PC-3 (cell line): Measurements from ENCODE around the gene TIMM17A. TPM values are rescaled to one million over a fixed set of nuclear protein-coding genes. Genes with fewer than 3 reads are reported as not detected.

Experiments
- ATAC-seq: fragments of 200-7000 bp; cut with Tn5 transposase; 2 replicates; pipeline ENCODE4 v1.9.1; 2020; ENCODE audit warnings: mild to moderate bottlenecking, moderate library complexity
- BruUV-seq: library from RNA; stranded (reverse); fragments of 400-500 nt; replicated peaks from 2 replicates; lab custom pipeline; 2021; lab: Mats Ljungman, UMichigan
- CTCF ChIA-PET: fragments of 300-600 bp; sonication (Branson Sonifier 250); formaldehyde crosslinking; loops from one replicate; lab custom pipeline; 2022; ENCODE audit warnings: antibody characterized with exemption; lab: Charles Lee
- POLR2A ChIA-PET: fragments of 300-600 bp; sonication (Branson Sonifier 250); formaldehyde crosslinking; loops from one replicate; lab custom pipeline; 2022; ENCODE audit warnings: antibody characterized with exemption; ENCODE audit not compliant: unreplicated experiment; lab: Charles Lee
- DNase-seq: peaks from one replicate; pipeline ENCODE4 v3.0.0-alpha.2; 2015
- H2AFZ ChIP-seq: fragments of 300-600 bp; sonication (generic); 2 replicates; pipeline ENCODE4 v1.6.0; 2016; ENCODE audit warnings: antibody characterized with exemption, low read length
- H3F3A ChIP-seq: fragments of 300-600 bp; sonication (generic); one replicate; pipeline ENCODE4 v1.6.0; 2017; ENCODE audit warnings: antibody characterized with exemption, low read length, control low read depth, mild to moderate bottlenecking; ENCODE audit not compliant: unreplicated experiment
- H3K27ac ChIP-seq: fragments of 300-600 bp; sonication (generic); 2 replicates; pipeline ENCODE4 v1.5.1; 2016; ENCODE audit warnings: mild to moderate bottlenecking, low read length
- H3K27me3 ChIP-seq: fragments of 300-600 bp; sonication (generic); 2 replicates; pipeline ENCODE4 v1.6.1; 2016; ENCODE audit warnings: low read length, mixed read lengths
- H3K36me3 ChIP-seq: fragments of 300-600 bp; sonication (generic); 2 replicates; pipeline ENCODE4 v1.6.1; 2016; ENCODE audit warnings: low read depth, mixed run types, low read length, mixed read lengths
- H3K4me1 ChIP-seq: fragments of 300-600 bp; sonication (generic); 2 replicates; pipeline ENCODE4 v1.5.1; 2016; ENCODE audit warnings: low read length; ENCODE audit not compliant: insufficient read depth
- H3K4me2 ChIP-seq: fragments of 300-600 bp; sonication (generic); 2 replicates; pipeline ENCODE4 v1.6.0; 2016; ENCODE audit warnings: low read length
- H3K4me3 ChIP-seq: fragments of 300-600 bp; sonication (generic); 2 replicates; pipeline ENCODE4 v1.5.1; 2016; ENCODE audit warnings: mild to moderate bottlenecking, low read length, mixed read lengths
- H3K79me2 ChIP-seq: fragments of 300-600 bp; sonication (generic); 2 replicates; pipeline ENCODE4 v1.6.1; 2017; ENCODE audit warnings: low read length, mixed read lengths
- H3K9ac ChIP-seq: fragments of 300-600 bp; sonication (generic); 2 replicates; pipeline ENCODE4 v1.6.0; 2016; ENCODE audit warnings: mild to moderate bottlenecking, low read length
- H3K9me2 ChIP-seq: fragments of 300-600 bp; sonication (generic); replicated peaks from 2 replicates; pipeline ENCODE4 v1.6.1; 2016; ENCODE audit warnings: mixed run types, low read length, mixed read lengths
- H3K9me3 ChIP-seq: fragments of 300-600 bp; sonication (generic); 2 replicates; pipeline ENCODE4 v1.6.1; 2016; ENCODE audit warnings: low read length, mixed read lengths
- H4K20me1 ChIP-seq: fragments of 300-600 bp; sonication (generic); 2 replicates; pipeline ENCODE4 v1.6.1; 2016; ENCODE audit warnings: low read length, mixed read lengths
- CTCF ChIP-seq: fragments of 300-600 bp; sonication (generic); conservative IDR thresholded peaks from 2 replicates; pipeline ENCODE4 v1.5.1; 2017; ENCODE audit warnings: antibody characterized with exemption, low read depth, mild to moderate bottlenecking, low read length
- EZH2 ChIP-seq: fragments of 300-600 bp; sonication (generic); IDR thresholded peaks from one replicate; pipeline ENCODE4 v1.6.1; 2017; ENCODE audit warnings: antibody characterized with exemption, mild to moderate bottlenecking, low read length; ENCODE audit not compliant: unreplicated experiment
- EZH2phosphoT487 ChIP-seq: fragments of 300-600 bp; sonication (generic); IDR thresholded peaks from 2 replicates; pipeline ENCODE4 v1.6.1; 2018; ENCODE audit warnings: mild to moderate bottlenecking, antibody characterized with exemption, low read length, borderline replicate concordance
- intact Hi-C: fragments of 100-400 bp; cut with micrococcal nuclease; formaldehyde crosslinking; loops from 2 replicates; pipeline ENCODE4 v1.9.0; 2023
- total RNA-seq: library from RNA; depleted of rRNA; stranded (reverse); fragments of >200 nt; gene quantifications from 2 replicates; pipeline ENCODE4 v1.2.3, GENCODE V29; 2014

Gene TIMM17A
- total RNA-seq, 1 experiment from 2014 or later = 57.7 TPM

- BruUV-seq = no TSS peak
- Histone ChIP-seq H3F3A (no peaks in the 10 kb centered on the region), H3K9me3 (no peaks in the 10 kb centered on the region), H2AFZ (no peak overlapping the region), H4K20me1 (no peaks in the 10 kb centered on the region), H3K27me3 (no peaks in the 10 kb centered on the region), H3K9me2 (no peaks in the 10 kb centered on the region), H3K4me1 (peaks cover 11% of the 10 kb centered on the region; the same call in 1 of the 2 replicates), H3K79me2 (peaks cover 41% of the 10 kb centered on the region), H3K36me3 (peaks cover under 1% of the 10 kb centered on the region), H3K4me3 (no peak overlapping the region), H3K4me2 (no peak overlapping the region), H3K9ac (no peak overlapping the region), H3K27ac (no peak overlapping the region)
- no peak for ATAC-seq
- POLR2A ChIA-PET = no interaction called here
- CTCF ChIA-PET = no interaction called here
- TF ChIP-seq EZH2phosphoT487 (no peak), EZH2 (no peak), CTCF (no peak)
- intact Hi-C loops = no loop called here
- DNase-seq = no peak
Measured at GRCh38 chr1:201985355-201985754, 30.1 kb downstream of the TIMM17A start.

- peaks cover 36% of the 10 kb centered on the region for H3K79me2 ChIP-seq
- POLR2A ChIA-PET = no interaction called here
- intact Hi-C loops = no loop called here
- TF ChIP-seq CTCF (no peak), EZH2 (no peak), EZH2phosphoT487 (no peak)
- no peak overlapping the region for H3K27ac ChIP-seq
- H4K20me1 ChIP-seq = no peaks in the 10 kb centered on the region
- DNase-seq (no peak), ATAC-seq (no peak)
- CTCF ChIA-PET = no interaction called here
- H3K4me3 ChIP-seq = no peak overlapping the region
- H2AFZ ChIP-seq = no peak overlapping the region
- no peak overlapping the region for H3K4me2 ChIP-seq
- H3F3A ChIP-seq = no peaks in the 10 kb centered on the region
- no TSS peak for BruUV-seq
- no peak overlapping the region for H3K9ac ChIP-seq
- H3K9me3 ChIP-seq = no peaks in the 10 kb centered on the region
- H3K27me3 ChIP-seq = no peaks in the 10 kb centered on the region
- peaks cover 8% of the 10 kb centered on the region; the same call in 1 of the 2 replicates for H3K4me1 ChIP-seq
- peaks cover 9% of the 10 kb centered on the region for H3K36me3 ChIP-seq
- no peaks in the 10 kb centered on the region for H3K9me2 ChIP-seq
Measured at GRCh38 chr1:201988601-201989000, 33.3 kb downstream of the TIMM17A start.

- Histone ChIP-seq H2AFZ (no peak overlapping the region), H3K9ac (no peak overlapping the region), H3K27me3 (no peaks in the 10 kb centered on the region), H3K79me2 (peaks cover 27% of the 10 kb centered on the region), H3K27ac (no peak overlapping the region), H4K20me1 (no peaks in the 10 kb centered on the region), H3K4me1 (0 out of 2 replicates have a peak, but pooled peaks cover under 1% of the 10 kb centered on the region), H3K9me3 (no peaks in the 10 kb centered on the region), H3K4me2 (no peak overlapping the region), H3K4me3 (no peak overlapping the region), H3K9me2 (no peaks in the 10 kb centered on the region), H3F3A (no peaks in the 10 kb centered on the region), H3K36me3 (peaks cover 9% of the 10 kb centered on the region)
- ATAC-seq = no peak
- intact Hi-C loops = no loop called here
- POLR2A ChIA-PET = no interaction called here
- no TSS peak for BruUV-seq
- TF ChIP-seq EZH2 (no peak), EZH2phosphoT487 (no peak), CTCF (no peak)
- CTCF ChIA-PET = no interaction called here
- DNase-seq = no peak
Measured at GRCh38 chr1:201989354-201990128, 34.2 kb downstream of the TIMM17A start.
